ENCODE results near the gene DDX39B.

- TF ChIP-seq CTCF (IDR thresholded peaks at IDR 0.05 in 4 of 5, conservative IDR thresholded peaks at IDR 0.05 in 1 of 5): no peak
- TF ChIP-seq POLR2A (IDR thresholded peaks at IDR 0.05): no peak
Measured at GRCh38 chr6:31540640-31541039, 1.2 kb downstream of the DDX39B start.

Data from gastrocnemius medialis (tissue), 4 donors.